GM13976 (cell line): Measurements from ENCODE around the gene GALNT13.

ENCODE experiments used
- DNase-seq: peaks from one replicate; pipeline ENCODE4 v3.0.0; 2012; ENCODE audit warnings: low spot score
- CTCF ChIP-seq: IDR thresholded peaks from 2 replicates; pipeline ENCODE4 v1.5.1; 2012; ENCODE audit warnings: borderline replicate concordance, mild to moderate bottlenecking; ENCODE audit not compliant: insufficient read depth; ENCODE audit errors: extremely low read depth, missing control alignments, control extremely low read depth
- in situ Hi-C: fragments of 300-500 bp; cut with MboI; formaldehyde crosslinking; loops from one replicate; pipeline ENCODE4 v1.12.0; 2022; ENCODE audit warnings: low sequenced_read_pairs, mixed read lengths, inconsistent platforms; ENCODE audit not compliant: unreplicated experiment

The GALNT13 gene

DNA sequence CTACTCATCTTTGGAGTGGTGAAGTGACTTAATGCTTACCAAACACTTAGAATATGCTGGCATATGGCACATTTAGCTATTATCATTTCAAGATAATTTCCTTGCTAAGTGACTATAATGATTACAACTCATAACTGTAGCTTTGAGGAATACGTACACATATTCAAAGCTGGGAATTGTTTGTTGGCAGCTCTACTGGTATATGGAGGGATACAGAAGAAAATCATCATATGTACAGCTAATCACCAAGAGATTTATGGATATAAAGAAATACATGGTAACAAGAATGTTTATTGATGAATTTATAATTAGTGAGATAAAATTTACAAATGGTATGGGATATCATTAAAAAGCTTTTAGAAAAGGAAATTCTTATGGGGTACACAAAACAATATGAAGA is 207.2 kb downstream of the GALNT13 start:
- in situ Hi-C loops: no loop called here
- no peak for DNase-seq
- TF ChIP-seq CTCF: no peak

DNA sequence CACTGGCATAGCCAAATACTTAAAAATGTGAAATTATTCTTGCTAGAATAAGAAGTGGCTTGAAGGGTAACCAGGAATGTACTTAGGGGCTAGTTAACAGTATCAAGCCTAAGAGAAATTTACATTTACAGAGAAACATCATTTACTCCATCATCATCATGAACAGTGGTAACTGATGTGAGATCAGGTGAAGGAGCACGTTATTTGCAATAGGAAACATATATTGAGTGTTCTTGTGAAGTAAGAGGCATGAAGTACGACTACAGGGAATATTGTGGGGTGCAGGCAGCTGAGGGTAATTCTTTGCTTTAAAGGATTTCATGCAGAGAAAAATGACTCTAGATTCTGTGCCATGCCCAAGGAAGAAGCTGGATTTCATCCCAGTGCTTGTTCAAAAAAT is 220.8 kb downstream of the GALNT13 start:
- in situ Hi-C loops: no loop called here
- TF ChIP-seq CTCF: no peak
- DNase-seq: no peak

GRCh38 chr2:154093856-154094255 is 222.1 kb downstream of the GALNT13 start:
- in situ Hi-C loops: no loop called here
- no peak for TF ChIP-seq CTCF

DNA sequence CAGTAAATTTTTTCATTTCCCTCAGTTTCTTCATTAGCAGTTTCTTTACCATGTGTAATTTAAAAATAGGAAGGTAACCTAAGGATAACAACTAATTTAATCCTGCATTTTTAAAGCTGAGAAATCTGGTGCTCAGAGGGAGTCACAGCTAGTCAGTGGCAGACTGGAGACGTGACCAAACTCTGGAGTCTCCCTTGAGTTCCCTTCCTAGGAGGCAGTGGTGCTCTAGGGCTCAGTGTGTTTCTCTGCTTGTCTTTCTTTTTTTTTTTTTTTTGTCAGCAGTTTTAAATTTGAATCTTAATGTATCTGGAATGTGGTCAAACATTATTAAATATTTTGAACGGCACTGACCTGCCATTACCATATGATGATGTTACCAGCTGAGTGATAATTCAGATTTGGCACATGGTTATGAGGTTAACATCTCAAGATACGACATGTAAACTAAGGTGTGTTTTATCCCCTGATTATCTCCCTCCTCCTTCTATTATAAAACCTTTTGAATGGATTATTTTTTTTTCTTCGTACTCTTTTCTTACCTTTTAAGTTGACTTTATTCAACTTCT is 226.2 kb downstream of the GALNT13 start:
- DNase-seq: no peak
- TF ChIP-seq CTCF: no peak
- in situ Hi-C loops: no loop called here

More at GRCh38 chr2:154093856-154094255, 222.1 kb downstream of the GALNT13 start:
- no peak for DNase-seq

- no peak for TF ChIP-seq CTCF
- no peak for DNase-seq
- in situ Hi-C loops: no loop called here
These were observed 249.0 kb downstream of the GALNT13 start for GRCh38 chr2:154120706-154121105.

DNA sequence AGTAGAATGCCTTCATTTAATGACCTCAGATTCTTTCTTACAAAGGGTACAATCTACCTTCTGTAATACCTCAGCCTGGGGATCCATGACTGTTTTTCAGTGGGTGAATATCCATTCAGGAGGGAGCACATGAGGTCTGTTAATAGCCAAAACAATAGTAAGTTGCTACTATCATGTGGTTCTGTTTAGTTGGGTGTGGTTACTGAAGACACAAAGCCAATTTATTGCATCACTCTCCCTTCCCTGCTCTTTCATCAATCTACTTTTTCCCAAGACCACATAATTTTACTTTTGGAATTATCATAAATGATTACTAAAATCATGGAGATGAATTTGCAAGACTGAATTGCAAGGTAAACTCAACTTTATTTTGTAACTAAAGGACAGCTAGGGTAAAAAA is 254.2 kb downstream of the GALNT13 start:
- no peak for TF ChIP-seq CTCF
- in situ Hi-C loops: no loop called here
- DNase-seq: no peak
